GM12892 (cell line): ENCODE results near the gene ZNF683.
"Not testable (repeated sequence)": the region's sequence is repeated elsewhere in the genome, so short reads cannot be mapped to it uniquely, and the experiment has no call there.

Experiments
- DNase-seq: peaks from one replicate; pipeline ENCODE4 v3.0.0; 2011; ENCODE audit not compliant: insufficient read length
- FAIRE-seq: peaks from 2 replicates; lab custom pipeline; 2011; peaks lifted over from hg19 to GRCh38; lab: Jason Lieb, UNC
- POLR2A ChIP-seq: IDR thresholded peaks from 2 replicates; pipeline ENCODE4 v1.6.1; 2011; ENCODE audit warnings: low read depth, low read length, control low read depth
- POLR2AphosphoS5 ChIP-seq: IDR thresholded peaks from 2 replicates; pipeline ENCODE4 v1.6.1; 2011; ENCODE audit warnings: low read depth, low read length, control low read depth
- TAF1 ChIP-seq: IDR thresholded peaks from 2 replicates; pipeline ENCODE4 v1.6.1; 2011; ENCODE audit warnings: low read depth, mild to moderate bottlenecking, control low read depth, low read length, borderline replicate concordance

The ZNF683 gene

GRCh38 chr1:26378088-26378878, 5.7 kb upstream of the ZNF683 start:
- DNase-seq (no peak), FAIRE-seq (no peak)
- no peak for TF ChIP-seq POLR2A
- no peak for TF ChIP-seq TAF1
- TF ChIP-seq POLR2AphosphoS5, result no peak

GRCh38 chr1:26376050-26376449, 3.5 kb upstream of the ZNF683 start:
- no peak for FAIRE-seq
- no peak for DNase-seq
- TF ChIP-seq POLR2A (no peak), TAF1 (no peak), POLR2AphosphoS5 (no peak)

DNA sequence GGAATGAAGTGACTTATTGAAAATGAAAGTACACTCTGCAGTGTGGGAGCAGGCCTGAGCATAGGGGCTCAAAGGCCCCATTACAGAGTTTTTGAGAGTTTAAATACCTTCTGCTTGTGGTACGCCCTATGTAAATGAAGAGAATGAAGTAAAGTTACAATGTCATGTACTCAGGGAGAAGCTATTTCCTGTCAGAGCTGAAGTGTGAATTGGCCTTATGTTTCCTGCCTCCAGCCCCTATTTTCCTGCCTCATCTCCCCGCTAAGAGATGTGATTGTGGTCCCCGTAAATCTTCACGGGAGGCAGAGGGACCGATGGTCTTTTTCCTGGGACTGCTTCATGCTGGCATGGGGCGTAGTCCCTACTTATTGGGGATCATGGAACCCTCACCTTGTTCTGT, 2.5 kb upstream of the ZNF683 start:
- FAIRE-seq (no peak), DNase-seq (no peak)
- TF ChIP-seq POLR2A (no peak), TAF1 (no peak), POLR2AphosphoS5 (no peak)

- peak; percentile 69 for FAIRE-seq
- not testable (repeated sequence) for DNase-seq
Observed at GRCh38 chr1:26374361-26374760, 1.8 kb upstream of the ZNF683 start.

DNA sequence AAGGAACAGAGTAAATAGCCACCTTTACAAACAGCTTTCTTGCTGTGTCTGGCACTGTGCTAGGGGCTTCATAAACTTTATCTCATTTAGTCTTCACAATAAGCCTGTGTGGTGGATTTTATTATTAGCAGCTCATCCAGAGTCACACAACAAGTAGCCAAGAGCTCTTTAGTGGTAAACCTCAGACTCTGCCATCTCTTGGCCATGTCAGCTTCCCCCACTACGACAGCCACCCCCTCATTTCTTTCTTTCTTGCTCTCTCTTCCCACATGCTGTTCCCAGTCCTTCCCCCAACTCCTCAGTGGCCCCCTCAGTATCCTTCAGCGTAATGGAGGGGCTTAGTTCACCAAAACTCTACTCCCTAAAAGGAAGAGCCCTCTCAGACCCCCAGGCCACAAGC, 1.2 kb upstream of the ZNF683 start:
- DNase-seq (no peak), FAIRE-seq (no peak)
- TF ChIP-seq TAF1, result no peak

DNA sequence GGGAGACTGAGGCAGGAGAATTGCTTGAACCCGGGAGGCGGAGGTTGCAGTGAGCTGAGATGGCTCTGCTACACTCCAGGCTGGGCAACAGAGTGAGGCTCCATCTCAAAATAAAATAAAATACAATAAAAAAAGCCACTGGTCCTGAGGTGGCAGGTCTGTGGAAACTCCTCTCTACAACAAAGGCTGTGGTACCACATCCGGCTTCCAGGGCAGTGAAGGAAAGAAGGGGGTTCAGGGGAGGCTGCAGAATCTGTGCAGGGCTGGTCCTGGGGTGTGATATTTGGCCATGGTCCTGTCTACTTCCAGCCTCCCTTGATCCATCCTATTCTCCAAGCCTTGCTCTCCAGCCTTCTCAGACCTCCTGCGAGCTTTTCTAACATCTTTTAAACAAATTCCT, 731 bp upstream of the ZNF683 start:
- no peak for FAIRE-seq
- DNase-seq, result no peak
- TF ChIP-seq TAF1 (no peak), POLR2AphosphoS5 (no peak), POLR2A (no peak)

DNA sequence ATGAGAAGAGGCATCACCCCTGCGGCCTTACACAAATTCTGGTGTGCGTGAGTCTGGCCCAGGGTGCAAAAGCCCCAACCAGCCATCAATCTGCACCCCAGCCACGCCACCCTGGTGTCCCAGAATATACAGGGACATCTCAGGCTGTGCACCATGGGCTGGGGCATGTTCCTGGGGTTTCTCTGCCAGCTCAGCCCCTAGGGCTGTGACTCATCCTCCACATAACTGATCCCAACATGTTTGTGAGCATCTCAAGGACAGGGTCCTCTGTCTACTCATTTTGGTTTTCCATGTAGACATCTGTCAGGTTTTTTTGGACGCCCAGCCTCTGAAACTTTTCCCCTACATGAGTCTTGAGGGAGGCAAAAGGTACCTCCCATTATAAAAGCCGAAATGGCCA, 511 bp downstream of the ZNF683 start:
- no peak for DNase-seq
- FAIRE-seq, result no peak
- no peak for TF ChIP-seq POLR2AphosphoS5

GRCh38 chr1:26370591-26371382, 1.8 kb downstream of the ZNF683 start:
- FAIRE-seq, result no peak

GRCh38 chr1:26368486-26368885, 4.1 kb downstream of the ZNF683 start:
- DNase-seq (no peak), FAIRE-seq (no peak)
- TF ChIP-seq POLR2AphosphoS5, result no peak
- TF ChIP-seq POLR2A, result no peak
- no peak for TF ChIP-seq TAF1

More at GRCh38 chr1:26370591-26371382, 1.8 kb downstream of the ZNF683 start:
- TF ChIP-seq POLR2AphosphoS5 (no peak), TAF1 (no peak), POLR2A (no peak)
- no peak for DNase-seq

GRCh38 chr1:26368006-26368405, 4.5 kb downstream of the ZNF683 start:
- FAIRE-seq, result no peak
- DNase-seq, result no peak
- no peak for TF ChIP-seq POLR2AphosphoS5

DNA sequence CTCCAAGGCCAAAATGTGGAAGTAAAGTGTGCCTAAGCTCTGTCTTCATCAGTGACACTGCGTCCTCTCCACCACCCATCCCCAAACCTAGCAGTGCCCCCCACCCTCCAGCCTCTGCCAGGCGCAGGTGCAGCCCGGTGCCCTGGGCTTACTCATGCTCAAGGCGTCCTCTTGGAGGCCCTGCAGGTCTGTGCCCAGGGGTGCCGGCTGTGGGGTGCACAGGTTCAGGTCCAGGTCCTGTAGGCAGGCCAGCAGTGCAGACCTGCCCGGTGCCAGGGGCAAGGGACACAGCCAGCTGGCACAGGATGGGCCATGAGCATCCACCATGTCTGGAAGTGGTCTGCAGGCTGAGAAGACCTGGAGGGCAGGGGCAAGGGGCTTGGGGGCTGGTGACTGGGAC, 5.1 kb downstream of the ZNF683 start:
- no peak for DNase-seq
- no peak for FAIRE-seq
- TF ChIP-seq TAF1, result no peak
- no peak for TF ChIP-seq POLR2AphosphoS5
- TF ChIP-seq POLR2A, result no peak

DNA sequence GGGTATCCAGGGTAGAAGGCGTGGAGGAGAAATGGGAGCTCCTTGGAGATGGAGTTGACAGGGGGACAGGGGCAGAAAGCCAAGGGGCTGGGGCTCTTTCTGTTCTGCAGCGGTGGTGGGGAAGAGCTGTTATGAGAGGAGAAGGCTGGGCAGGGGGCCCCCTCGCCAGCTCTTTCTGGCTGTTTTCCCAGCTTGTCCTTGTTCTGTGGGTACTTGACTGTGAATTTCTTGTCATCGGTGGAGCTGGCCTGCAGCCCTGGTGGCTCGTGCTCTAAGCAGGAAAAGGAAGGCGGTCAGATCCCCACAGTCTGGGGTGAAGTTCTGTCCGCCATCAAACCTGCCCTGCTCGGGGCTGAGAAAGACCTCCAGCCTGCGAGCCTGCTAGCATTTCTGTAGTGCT, 7.6 kb downstream of the ZNF683 start:
- no peak for TF ChIP-seq POLR2A
- TF ChIP-seq TAF1, result no peak
- TF ChIP-seq POLR2AphosphoS5, result no peak
- FAIRE-seq, result no peak
- no peak for DNase-seq
